Suprapubic skin (tissue), 4 donors: Measurements from ENCODE around the gene MARCKS.

ENCODE experiments used
- EP300 ChIP-seq: sonication (generic); formaldehyde crosslinking; IDR thresholded peaks from one replicate; pipeline ENCODE4 v1.6.1; 2017; ENCODE audit warnings: antibody characterized with exemption
- POLR2A ChIP-seq, 2 donors: fragments of 450-650 bp; IDR thresholded peaks; one replicate each; pipeline ENCODE4 v1.6.1; 2017; ENCODE audit warnings: antibody characterized with exemption in 2 of 2, mild to moderate bottlenecking in 2 of 2, moderate library complexity in 2 of 2
- POLR2AphosphoS5 ChIP-seq, 3 donors: sonication (generic); formaldehyde crosslinking; IDR thresholded peaks; one replicate each; pipeline ENCODE4 v1.6.1; 2017; ENCODE audit warnings: antibody characterized with exemption in 3 of 3
- TF ChIP-seq, protein P1 (sequence below), 2 donors: fragments of 200-600 bp in 1 of 2; fragments of 450-650 bp in 1 of 2; sonication (generic) in 1 of 2; IDR thresholded peaks; one replicate each; pipeline ENCODE4 v1.5.1; 2016 to 2019; ENCODE audit warnings: antibody characterized with exemption in 2 of 2, mild to moderate bottlenecking in 1 of 2, moderate library complexity in 1 of 2

- TF ChIP-seq, protein P1, sequence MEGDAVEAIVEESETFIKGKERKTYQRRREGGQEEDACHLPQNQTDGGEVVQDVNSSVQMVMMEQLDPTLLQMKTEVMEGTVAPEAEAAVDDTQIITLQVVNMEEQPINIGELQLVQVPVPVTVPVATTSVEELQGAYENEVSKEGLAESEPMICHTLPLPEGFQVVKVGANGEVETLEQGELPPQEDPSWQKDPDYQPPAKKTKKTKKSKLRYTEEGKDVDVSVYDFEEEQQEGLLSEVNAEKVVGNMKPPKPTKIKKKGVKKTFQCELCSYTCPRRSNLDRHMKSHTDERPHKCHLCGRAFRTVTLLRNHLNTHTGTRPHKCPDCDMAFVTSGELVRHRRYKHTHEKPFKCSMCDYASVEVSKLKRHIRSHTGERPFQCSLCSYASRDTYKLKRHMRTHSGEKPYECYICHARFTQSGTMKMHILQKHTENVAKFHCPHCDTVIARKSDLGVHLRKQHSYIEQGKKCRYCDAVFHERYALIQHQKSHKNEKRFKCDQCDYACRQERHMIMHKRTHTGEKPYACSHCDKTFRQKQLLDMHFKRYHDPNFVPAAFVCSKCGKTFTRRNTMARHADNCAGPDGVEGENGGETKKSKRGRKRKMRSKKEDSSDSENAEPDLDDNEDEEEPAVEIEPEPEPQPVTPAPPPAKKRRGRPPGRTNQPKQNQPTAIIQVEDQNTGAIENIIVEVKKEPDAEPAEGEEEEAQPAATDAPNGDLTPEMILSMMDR (IDR thresholded peaks at IDR 0.05) = no peak
- TF ChIP-seq POLR2AphosphoS5 (IDR thresholded peaks at IDR 0.05) (no peak), POLR2A (IDR thresholded peaks at IDR 0.05) (no peak), EP300 (no peak)
Measured at GRCh38 chr6:113809826-113810225, 47.3 kb upstream of the MARCKS start.
